Activated naive CD8-positive, alpha-beta T cell (primary cell): ENCODE data around the gene HNRNPUL1.
"Not testable (repeated sequence)": the region's sequence is repeated elsewhere in the genome, so short reads cannot be mapped to it uniquely, and the experiment has no call there.

ENCODE experiments used
- H3K27ac Mint-ChIP-seq: one replicate; pipeline ENCODE4 v1.8.0; 2021; ENCODE audit warnings: mixed read lengths
- H3K27me3 Mint-ChIP-seq: one replicate; pipeline ENCODE4 v1.8.0; 2021; ENCODE audit warnings: mixed read lengths
- H3K36me3 Mint-ChIP-seq: one replicate; pipeline ENCODE4 v1.8.0; 2021; ENCODE audit warnings: mixed read lengths
- H3K4me1 Mint-ChIP-seq: one replicate; pipeline ENCODE4 v1.8.0; 2021; ENCODE audit warnings: low read depth, mixed read lengths
- H3K4me3 Mint-ChIP-seq: one replicate; pipeline ENCODE4 v1.8.0; 2021; ENCODE audit warnings: mild to moderate bottlenecking, mixed read lengths
- H3K9me3 Mint-ChIP-seq: one replicate; pipeline ENCODE4 v1.8.0; 2021; ENCODE audit warnings: low read depth, mixed read lengths

HNRNPUL1 gene

DNA sequence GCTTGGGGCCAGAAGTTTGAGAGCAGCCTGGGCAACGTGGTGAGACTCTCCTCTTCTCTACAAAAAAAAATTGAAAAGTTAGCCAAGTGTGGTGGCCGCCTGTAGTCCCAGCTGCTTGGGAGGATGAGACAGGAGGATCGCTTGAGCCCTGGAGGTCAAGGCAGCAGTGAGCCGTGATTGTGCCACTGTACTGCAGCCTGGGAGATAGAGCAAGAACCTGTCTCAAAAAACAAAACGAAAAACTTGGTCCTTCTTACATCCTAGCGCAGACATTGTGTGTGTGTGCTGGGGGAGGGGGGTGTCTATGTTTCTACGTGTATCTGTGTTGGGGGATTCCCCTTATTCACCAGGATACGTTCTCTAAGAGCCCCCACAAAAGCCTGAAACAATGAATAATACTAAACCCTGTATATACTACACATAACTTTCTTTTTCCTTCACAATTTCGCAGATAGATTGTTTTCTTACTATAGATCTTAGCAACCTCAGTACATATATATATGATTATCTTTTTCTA is 37.2 kb upstream of the HNRNPUL1 start:
- Mint-ChIP-seq H3K4me1 (peaks cover 22% of the 10 kb centered on the region), H3K4me3 (peak overlapping the region; percentile 88), H3K27me3 (peaks cover 2% of the 10 kb centered on the region), H3K9me3 (no peaks in the 10 kb centered on the region), H3K36me3 (no peaks in the 10 kb centered on the region), H3K27ac (peak overlapping the region; percentile 84)

DNA sequence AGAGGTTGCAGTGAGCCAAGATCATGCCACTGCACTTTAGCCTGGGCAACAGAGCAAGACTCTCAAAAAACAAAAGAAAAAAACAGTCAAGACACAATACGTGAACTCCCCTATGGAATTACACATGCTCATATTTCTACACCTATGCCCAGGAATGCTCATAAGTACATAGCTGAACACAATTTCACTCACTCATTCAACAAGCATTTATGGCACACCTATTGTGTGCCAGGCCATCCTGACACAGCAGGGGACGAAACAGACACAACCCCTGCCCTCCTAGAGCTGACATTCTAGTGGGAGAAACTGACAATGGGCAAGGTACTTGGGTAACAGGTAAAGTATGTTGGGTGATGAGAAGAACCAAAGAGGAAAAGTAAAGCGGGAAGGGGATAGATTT is 35.7 kb upstream of the HNRNPUL1 start:
- no peak overlapping the region for H3K4me3 Mint-ChIP-seq
- H3K9me3 Mint-ChIP-seq = no peaks in the 10 kb centered on the region
- peaks cover 2% of the 10 kb centered on the region for H3K27me3 Mint-ChIP-seq
- H3K4me1 Mint-ChIP-seq = peaks cover 22% of the 10 kb centered on the region
- H3K36me3 Mint-ChIP-seq = no peaks in the 10 kb centered on the region
- H3K27ac Mint-ChIP-seq = no peak overlapping the region

DNA sequence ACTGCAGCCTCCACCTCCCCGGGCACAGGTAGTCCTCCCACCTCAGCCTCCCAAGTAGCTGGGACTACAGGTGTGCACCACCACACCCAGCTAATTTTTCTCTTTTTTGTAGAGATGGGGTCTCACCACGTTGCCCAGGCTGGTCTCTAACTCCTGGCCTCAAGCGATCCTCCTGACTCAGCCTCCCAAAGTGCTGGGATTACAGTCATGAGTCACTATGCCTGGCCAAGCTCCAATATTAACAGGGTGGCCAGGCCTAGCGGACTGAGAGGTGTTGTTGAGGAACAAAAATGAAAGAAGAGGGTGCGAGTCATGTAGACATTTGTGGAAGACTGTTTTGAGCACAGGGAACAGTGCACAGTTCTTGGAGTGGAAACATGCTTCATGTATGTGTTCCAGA is 34.8 kb upstream of the HNRNPUL1 start:
- H3K4me3 Mint-ChIP-seq, H3K9me3 Mint-ChIP-seq, H3K27ac Mint-ChIP-seq, H3K27me3 Mint-ChIP-seq, H3K36me3 Mint-ChIP-seq: not testable (repeated sequence)
- H3K4me1 Mint-ChIP-seq = peaks cover 16% of the 10 kb centered on the region

DNA sequence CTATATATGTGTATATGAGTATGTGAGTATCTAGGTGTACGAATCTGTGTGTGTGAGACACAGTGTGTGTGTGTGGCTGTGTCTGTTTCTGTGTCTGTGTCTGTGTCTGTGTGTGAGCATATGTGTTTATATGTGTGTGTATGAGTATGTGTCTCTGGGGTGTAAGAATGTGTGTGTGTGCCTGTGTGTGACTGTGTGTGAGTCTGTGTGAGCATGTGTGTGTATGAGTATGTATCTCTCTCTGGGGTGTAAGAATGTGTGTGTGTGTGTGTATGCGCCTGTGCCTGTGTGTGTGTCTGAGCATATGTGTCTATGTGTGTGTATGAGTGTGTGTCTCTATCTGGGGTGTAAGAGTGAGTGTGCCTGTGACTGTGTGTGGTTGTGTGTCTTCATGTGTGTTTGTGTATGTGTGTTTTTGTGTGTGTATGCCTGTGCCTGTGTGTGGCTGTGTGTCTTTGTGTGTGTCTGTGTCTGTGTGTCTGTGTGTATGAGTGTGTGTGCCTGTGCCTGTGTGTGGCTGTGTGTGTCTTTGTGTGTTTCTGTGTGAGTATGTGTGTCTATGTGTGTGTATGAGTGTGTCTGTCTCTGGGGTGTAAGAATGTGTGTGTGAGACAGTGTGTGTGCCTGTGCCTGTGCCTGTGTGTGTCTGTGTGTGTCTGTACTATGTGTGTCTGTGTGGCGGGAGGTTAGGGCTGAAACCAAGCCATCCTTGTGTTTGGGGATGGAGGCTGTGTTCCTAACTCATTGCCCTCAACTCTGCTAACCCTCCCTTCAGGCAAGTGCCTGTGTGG is 33.9 kb upstream of the HNRNPUL1 start:
- Mint-ChIP-seq H3K27me3 (peaks cover 2% of the 10 kb centered on the region), H3K4me3 (no peak overlapping the region), H3K9me3 (no peaks in the 10 kb centered on the region), H3K36me3 (no peaks in the 10 kb centered on the region), H3K4me1 (peaks cover 15% of the 10 kb centered on the region), H3K27ac (no peak overlapping the region)

DNA sequence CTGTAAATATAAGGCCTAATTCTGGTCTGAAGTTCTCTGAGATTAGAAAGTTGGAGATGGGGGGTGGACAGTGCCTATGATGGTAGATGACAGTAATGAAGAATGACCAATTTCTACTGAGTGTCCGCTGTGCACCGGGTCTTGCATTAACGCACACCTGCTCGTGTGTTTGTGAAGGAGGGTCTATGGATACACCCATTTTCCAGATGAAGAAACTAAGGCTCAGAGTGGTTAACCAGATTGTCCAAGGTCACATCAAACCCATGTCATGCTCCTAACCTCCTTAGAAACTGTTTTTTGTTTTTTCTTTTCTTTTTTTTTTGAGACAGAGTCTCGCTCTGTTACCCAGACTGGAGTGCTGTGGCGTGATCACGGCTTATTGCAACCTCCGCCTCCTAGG is 31.5 kb upstream of the HNRNPUL1 start:
- Mint-ChIP-seq H3K27me3 (peaks cover 2% of the 10 kb centered on the region), H3K36me3 (no peaks in the 10 kb centered on the region), H3K9me3 (no peaks in the 10 kb centered on the region), H3K4me1 (no peaks in the 10 kb centered on the region), H3K4me3 (no peak overlapping the region), H3K27ac (no peak overlapping the region)

DNA sequence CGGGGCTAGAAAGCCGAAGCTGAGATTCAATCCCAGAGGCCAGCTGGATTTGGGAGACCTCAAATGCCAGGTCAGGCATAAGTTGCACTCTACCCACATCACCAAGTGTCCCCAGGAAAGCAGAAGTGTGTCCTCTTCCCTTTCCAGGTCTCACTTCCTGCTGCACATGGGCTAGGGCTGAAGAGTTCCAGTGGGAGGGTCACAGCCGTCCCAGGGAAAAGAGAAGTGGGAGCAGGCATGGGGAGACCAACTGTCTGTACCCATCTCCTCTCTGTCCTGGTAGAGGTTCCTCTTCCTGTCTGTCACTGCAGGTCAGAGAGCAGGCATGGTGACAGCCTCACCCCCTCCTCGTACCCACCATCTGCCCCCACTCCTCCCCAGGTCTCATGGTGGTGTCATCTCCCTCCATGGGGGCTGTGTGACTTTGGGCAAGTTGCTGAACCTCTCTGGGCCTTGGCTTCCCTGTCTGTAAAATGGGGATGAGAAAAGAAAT is 30.4 kb upstream of the HNRNPUL1 start:
- Mint-ChIP-seq H3K4me1 (no peaks in the 10 kb centered on the region), H3K4me3 (no peak overlapping the region), H3K27me3 (no peaks in the 10 kb centered on the region), H3K27ac (no peak overlapping the region), H3K36me3 (no peaks in the 10 kb centered on the region), H3K9me3 (no peaks in the 10 kb centered on the region)

DNA sequence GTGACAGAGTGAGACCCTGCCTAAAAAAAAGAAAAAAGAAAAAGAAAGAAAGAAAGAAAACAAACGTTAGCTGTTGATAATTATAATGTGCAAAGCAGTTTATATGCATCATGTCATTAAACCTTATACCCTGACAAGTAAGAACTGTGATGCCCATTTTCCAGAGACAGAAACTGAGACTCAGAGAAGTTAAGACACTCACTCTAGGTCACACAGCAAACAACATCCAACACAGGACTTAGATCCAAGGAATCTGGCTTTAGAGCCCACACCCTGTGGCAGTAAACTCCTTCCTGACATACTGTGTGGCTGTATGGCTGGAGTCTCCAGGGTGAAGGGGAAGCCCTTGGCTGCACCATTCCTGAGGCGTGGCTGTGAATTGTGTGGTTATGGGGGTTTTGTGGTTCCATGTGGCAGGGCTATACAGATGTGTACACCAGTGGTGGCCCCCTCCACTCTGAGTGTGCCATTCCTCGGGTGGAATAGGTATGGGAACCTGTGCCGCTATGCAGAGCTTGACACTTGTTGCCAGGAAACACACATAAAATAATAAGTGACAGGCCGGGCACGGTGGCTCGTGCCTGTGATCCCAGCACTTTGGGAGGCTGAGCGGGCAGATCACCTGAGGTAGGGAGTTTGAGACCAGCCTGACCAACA is 29.5 kb upstream of the HNRNPUL1 start:
- Mint-ChIP-seq H3K27ac (no peak overlapping the region), H3K4me1 (no peaks in the 10 kb centered on the region), H3K4me3 (no peak overlapping the region)

DNA sequence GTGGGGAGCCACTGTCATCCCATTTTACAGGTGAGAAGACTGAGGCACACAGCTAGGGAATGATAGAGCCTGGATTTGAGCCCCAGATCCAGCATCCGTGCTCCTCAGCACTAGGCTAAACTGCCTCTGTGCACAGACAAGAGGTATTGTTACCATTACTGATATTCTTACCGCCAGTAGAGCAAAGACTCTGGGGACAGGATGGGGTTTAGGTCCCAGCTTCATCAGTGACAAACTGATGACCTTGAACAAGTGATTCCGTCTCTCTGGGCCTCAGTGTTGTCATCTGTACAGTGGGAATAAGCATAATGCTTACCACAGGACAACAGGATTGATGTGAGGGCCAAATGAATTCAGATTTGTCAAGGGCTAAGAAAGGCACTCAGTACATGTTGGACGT is 28.7 kb upstream of the HNRNPUL1 start:
- Mint-ChIP-seq H3K9me3 (no peaks in the 10 kb centered on the region), H3K4me3 (no peak overlapping the region), H3K36me3 (no peaks in the 10 kb centered on the region), H3K27me3 (no peaks in the 10 kb centered on the region), H3K27ac (no peak overlapping the region), H3K4me1 (no peaks in the 10 kb centered on the region)

More for the DNA sequence above, 29.5 kb upstream of the HNRNPUL1 start:
- Mint-ChIP-seq H3K27me3 (no peaks in the 10 kb centered on the region), H3K9me3 (no peaks in the 10 kb centered on the region), H3K36me3 (no peaks in the 10 kb centered on the region)

DNA sequence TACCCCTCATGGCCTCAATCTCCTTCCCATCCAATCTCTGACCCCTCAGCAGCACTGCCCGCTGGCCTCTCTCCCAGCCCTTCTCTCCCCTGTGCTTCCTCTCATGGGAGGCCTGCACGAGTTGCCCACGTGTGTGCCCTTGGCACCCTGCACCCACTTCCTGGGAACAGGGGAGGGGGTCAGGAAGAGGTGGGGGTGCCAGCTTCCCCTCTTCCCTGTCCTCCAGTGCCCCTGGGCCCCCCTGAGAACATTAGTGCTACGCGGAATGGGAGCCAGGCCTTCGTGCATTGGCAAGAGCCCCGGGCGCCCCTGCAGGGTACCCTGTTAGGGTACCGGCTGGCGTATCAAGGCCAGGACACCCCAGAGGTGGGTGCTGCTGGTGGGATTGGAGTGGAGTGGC is 25.9 kb upstream of the HNRNPUL1 start:
- H3K36me3 Mint-ChIP-seq = no peaks in the 10 kb centered on the region
- H3K9me3 Mint-ChIP-seq = no peaks in the 10 kb centered on the region
- no peak overlapping the region for H3K4me3 Mint-ChIP-seq
- no peak overlapping the region for H3K27ac Mint-ChIP-seq
- H3K4me1 Mint-ChIP-seq = no peaks in the 10 kb centered on the region
- no peaks in the 10 kb centered on the region for H3K27me3 Mint-ChIP-seq

DNA sequence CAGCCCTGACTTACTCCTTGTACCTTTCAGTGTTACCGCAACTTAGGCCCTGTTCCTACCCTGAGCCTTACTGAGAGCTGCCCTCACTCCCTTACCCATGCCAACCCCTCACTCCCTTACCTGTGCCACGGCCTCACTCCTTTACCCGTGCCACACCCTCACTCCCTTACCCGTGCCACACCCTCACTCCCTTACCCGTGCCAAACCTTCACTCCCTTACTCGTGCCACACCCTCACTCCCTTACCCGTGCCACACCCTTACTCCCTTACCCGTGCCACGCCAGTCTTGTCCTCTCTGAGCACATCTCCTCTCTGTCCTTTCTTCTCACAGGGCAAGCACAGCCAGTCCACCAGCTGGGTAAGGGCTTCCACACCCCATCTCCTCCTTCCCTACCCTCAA is 24.8 kb upstream of the HNRNPUL1 start:
- Mint-ChIP-seq H3K27me3 (no peaks in the 10 kb centered on the region), H3K9me3 (no peaks in the 10 kb centered on the region), H3K4me3 (no peak overlapping the region), H3K4me1 (no peaks in the 10 kb centered on the region), H3K36me3 (no peaks in the 10 kb centered on the region), H3K27ac (no peak overlapping the region)

DNA sequence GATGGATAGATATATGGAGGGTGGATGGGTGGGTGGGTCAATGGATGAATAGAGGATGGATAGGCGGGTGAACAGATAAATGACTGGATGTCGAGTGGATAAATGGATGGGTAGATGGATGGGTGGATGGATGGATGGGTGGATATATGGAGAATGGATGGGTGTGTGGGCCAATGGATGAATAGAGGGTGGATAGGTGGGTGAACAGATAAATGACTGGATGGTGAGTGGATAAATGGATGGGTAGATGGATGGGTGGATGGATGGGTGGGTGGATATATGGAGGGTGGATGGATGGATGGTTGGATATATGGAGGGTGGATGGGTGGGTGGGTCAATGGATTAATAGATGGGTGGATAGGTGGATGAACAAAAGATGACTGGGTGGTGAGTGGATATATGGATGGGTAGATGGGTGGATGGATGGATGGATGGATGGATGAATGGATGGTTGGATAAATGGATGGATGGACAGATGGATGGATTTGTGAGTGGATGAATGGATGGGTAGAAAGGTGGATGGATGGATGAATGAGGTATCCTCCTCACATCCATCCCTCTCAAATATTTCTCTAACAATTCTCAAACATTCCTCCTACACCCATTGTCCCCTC is 24.1 kb upstream of the HNRNPUL1 start:
- H3K27ac Mint-ChIP-seq = no peak overlapping the region
- H3K4me3 Mint-ChIP-seq = no peak overlapping the region
- no peaks in the 10 kb centered on the region for H3K9me3 Mint-ChIP-seq
- no peaks in the 10 kb centered on the region for H3K27me3 Mint-ChIP-seq
- H3K4me1 Mint-ChIP-seq = no peaks in the 10 kb centered on the region
- no peaks in the 10 kb centered on the region for H3K36me3 Mint-ChIP-seq

DNA sequence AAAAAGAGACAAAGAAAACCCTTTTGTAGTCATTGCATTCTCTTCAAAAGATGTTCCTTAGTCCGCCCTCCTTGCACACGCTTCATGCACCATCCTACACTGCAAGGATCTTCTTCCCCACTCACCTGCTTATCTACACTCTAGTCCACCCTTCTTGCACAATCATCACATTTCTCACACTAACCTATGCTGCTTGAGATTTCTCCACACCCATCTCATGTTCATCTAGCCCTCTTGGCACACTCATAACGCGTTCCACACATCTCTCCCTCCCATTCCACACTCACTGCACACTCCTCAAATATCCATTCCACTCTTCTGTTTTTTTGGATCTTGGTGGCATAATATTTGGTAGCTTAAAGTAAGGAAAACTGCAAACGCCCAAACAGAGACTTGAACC is 22.3 kb upstream of the HNRNPUL1 start:
- Mint-ChIP-seq H3K4me3 (no peak overlapping the region), H3K4me1 (no peaks in the 10 kb centered on the region), H3K27me3 (no peaks in the 10 kb centered on the region), H3K9me3 (no peaks in the 10 kb centered on the region), H3K27ac (no peak overlapping the region), H3K36me3 (no peaks in the 10 kb centered on the region)

DNA sequence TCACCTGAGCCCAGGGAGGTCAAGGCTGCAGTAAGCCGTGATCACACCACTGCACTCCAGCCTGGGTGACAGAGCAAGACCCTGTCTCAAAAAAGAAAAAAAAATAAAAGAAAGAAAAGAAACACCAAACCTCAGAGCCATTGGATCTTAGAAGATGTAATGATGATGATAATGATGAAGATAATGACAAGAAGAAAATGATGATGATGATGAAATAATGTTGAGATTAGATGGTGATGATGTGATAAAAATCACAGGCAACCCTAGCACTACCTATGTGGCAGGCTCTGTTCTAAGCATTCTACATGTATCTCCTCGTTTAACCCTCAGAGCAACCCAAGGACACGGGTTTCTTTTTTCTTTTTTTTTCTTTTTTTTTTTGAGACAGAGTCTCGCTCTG is 20.1 kb upstream of the HNRNPUL1 start:
- H3K9me3 Mint-ChIP-seq = no peaks in the 10 kb centered on the region
- no peaks in the 10 kb centered on the region for H3K27me3 Mint-ChIP-seq
- H3K4me3 Mint-ChIP-seq = no peak overlapping the region
- no peaks in the 10 kb centered on the region for H3K4me1 Mint-ChIP-seq
- no peak overlapping the region for H3K27ac Mint-ChIP-seq
- H3K36me3 Mint-ChIP-seq = no peaks in the 10 kb centered on the region

DNA sequence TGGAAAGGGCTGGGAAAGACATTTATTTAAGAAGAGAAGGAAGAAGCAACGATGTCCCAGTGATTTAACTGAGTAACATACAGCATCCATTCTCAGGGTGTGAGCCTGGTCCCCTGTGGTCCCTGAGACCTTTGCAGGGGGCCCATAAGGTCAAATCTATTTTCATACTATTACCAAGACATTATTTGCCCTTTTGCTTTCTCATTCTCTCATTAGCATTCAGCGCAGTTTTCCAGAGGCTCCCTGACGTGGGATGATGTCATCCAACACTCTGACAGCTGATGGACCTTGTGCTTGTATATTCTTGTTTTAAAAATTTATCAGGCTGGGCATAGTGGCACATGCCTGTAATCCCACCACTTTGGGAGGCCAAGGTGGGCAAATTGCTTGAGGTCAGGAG is 18.3 kb upstream of the HNRNPUL1 start:
- Mint-ChIP-seq H3K4me3 (no peak overlapping the region), H3K9me3 (no peaks in the 10 kb centered on the region), H3K4me1 (no peaks in the 10 kb centered on the region), H3K27ac (no peak overlapping the region), H3K36me3 (no peaks in the 10 kb centered on the region), H3K27me3 (no peaks in the 10 kb centered on the region)

DNA sequence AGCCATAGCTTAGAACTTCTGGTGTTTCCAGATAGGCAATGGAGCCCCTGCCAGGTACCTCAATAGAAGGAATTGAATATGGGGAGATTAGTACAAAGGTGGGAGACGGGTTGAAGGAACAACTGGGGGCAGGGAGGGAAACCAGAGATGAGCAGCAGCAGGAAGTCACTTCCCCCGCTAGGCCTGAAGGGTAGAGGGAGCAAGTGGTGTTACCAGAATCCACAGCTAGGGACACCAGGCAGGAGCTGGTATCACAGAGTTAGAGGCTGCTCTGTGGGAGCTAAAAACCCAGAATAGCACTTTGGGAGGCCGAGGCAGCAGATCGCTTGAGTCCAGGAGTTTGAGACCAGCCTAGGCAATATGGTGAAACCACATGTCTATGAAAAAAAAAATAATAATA is 15.3 kb upstream of the HNRNPUL1 start:
- Mint-ChIP-seq H3K27ac (no peak overlapping the region), H3K36me3 (no peaks in the 10 kb centered on the region), H3K27me3 (peaks cover 2% of the 10 kb centered on the region), H3K4me3 (no peak overlapping the region), H3K9me3 (no peaks in the 10 kb centered on the region), H3K4me1 (no peaks in the 10 kb centered on the region)
